Measurements from ENCODE around the gene S100A12.
"Not testable (repeated sequence)": the region's sequence is repeated elsewhere in the genome, so short reads cannot be mapped to it uniquely, and the experiment has no call there.

Gene S100A12

GRCh38 chr1:153405825-153406599 is 30.6 kb upstream of the S100A12 start:
- DNase-seq (ENCODE audit: low read depth); in situ Hi-C loops (cut with HindIII; ENCODE audit: low sequenced_read_pairs); H3K4me3 ChIP-seq (ENCODE audit: low read depth, low read length): not testable (repeated sequence)

- no peak for DNase-seq (ENCODE audit: low read depth)
- no peak for TF ChIP-seq CTCF (IDR thresholded peaks at IDR 0.05; ENCODE audit: low read depth, low read length, missing control alignments)
- in situ Hi-C loops (cut with HindIII; ENCODE audit: low sequenced_read_pairs), result no loop called here
- H3K4me3 ChIP-seq (ENCODE audit: low read depth, low read length), result no peak overlapping the region
Measured at GRCh38 chr1:153404768-153405167, 29.3 kb upstream of the S100A12 start.

- no peak for TF ChIP-seq CTCF (IDR thresholded peaks at IDR 0.05; ENCODE audit: low read depth, low read length, missing control alignments)
- in situ Hi-C loops (cut with HindIII; ENCODE audit: low sequenced_read_pairs), result no loop called here
- H3K4me3 ChIP-seq (ENCODE audit: low read depth, low read length), result no peak overlapping the region
- DNase-seq (ENCODE audit: low read depth), result no peak
Measured at GRCh38 chr1:153404086-153404635, 28.7 kb upstream of the S100A12 start.

- in situ Hi-C loops (cut with HindIII; ENCODE audit: low sequenced_read_pairs), result no loop called here
- TF ChIP-seq CTCF (IDR thresholded peaks at IDR 0.05; ENCODE audit: low read depth, low read length, missing control alignments), result no peak
- DNase-seq (ENCODE audit: low read depth), result no peak
- no peak overlapping the region for H3K4me3 ChIP-seq (ENCODE audit: low read depth, low read length)
Measured at GRCh38 chr1:153403421-153404085, 28.1 kb upstream of the S100A12 start.

- no peak overlapping the region for H3K4me3 ChIP-seq (ENCODE audit: low read depth, low read length)
- DNase-seq (ENCODE audit: low read depth), result no peak
- TF ChIP-seq CTCF (IDR thresholded peaks at IDR 0.05; ENCODE audit: low read depth, low read length, missing control alignments), result no peak
- in situ Hi-C loops (cut with HindIII; ENCODE audit: low sequenced_read_pairs), result no loop called here
Measured at GRCh38 chr1:153402226-153402625, 26.8 kb upstream of the S100A12 start.

- no peak overlapping the region for H3K4me3 ChIP-seq (ENCODE audit: low read depth, low read length)
- no peak for TF ChIP-seq CTCF (IDR thresholded peaks at IDR 0.05; ENCODE audit: low read depth, low read length, missing control alignments)
- DNase-seq (ENCODE audit: low read depth), result no peak
- in situ Hi-C loops (cut with HindIII; ENCODE audit: low sequenced_read_pairs), result no loop called here
Measured at GRCh38 chr1:153401461-153401860, 26.0 kb upstream of the S100A12 start.

- H3K4me3 ChIP-seq (ENCODE audit: low read depth, low read length), result no peak overlapping the region
- TF ChIP-seq CTCF (IDR thresholded peaks at IDR 0.05; ENCODE audit: low read depth, low read length, missing control alignments), result no peak
- no peak for DNase-seq (ENCODE audit: low read depth)
- in situ Hi-C loops (cut with HindIII; ENCODE audit: low sequenced_read_pairs), result no loop called here
Measured at GRCh38 chr1:153400244-153400643, 24.8 kb upstream of the S100A12 start.
